ENCODE measurements around the gene MRPL28. TPM values are rescaled to one million over a fixed set of nuclear protein-coding genes. Genes with fewer than 3 reads are reported as not detected.
"Not testable (repeated sequence)": the region's sequence is repeated elsewhere in the genome, so short reads cannot be mapped to it uniquely, and the experiment has no call there.

MRPL28 gene
- total RNA-seq (2021; ENCODE audit: unreplicated experiment) = 140 TPM
- polyA plus RNA-seq (2012; ENCODE audit: insufficient read length) = 198 TPM
- Bru-seq, nascent RNA = percentile 74 among the genes with signal in this experiment
- BruChase-seq, experiment 1, labeled RNA remaining after a 2-hour chase = percentile 83 among the genes with signal in this experiment
- percentile 92 among the genes with signal in this experiment for BruChase-seq, experiment 2, labeled RNA remaining after a 6-hour chase
- long read RNA-seq, transcript MRPL28-201 (6 exons, 1,098 nt) = major isoform, 39 of 157 reads
- long read RNA-seq, partial matches to known transcripts = 64 of 157 reads
- long read RNA-seq, other reads (novel, unspliced or antisense) = 47 of 157 reads

DNA sequence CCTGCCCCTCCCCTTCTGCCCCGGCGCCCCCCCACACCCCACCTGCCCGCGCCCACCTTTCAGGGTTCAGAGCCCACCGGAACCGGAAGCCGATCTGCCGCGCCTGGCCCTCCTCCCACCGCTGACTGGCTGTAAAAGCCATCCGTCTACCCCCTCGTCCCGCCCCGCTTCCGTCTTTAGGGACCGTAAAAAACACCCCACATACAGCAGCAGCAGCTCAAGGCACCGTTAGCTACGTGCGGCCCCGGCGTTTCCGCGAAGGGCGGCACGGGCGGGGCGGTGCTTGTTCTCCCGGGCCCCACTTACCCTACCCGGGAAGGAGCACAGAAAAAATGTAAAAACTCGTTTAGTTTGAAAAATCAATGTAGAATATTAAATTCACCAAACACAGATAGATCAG, at the start of gene MRPL28:
Gene MRPL28, minus strand, starts transcription at position 96 of the 400 bp plus-strand sequence. CDS start 320 bp downstream, outside the sequence.
- DNase-seq (ENCODE audit: low read depth, low spot score) = peak; percentile 82
- Histone ChIP-seq H3K27ac (ENCODE audit: low read length) (peak within 1 kb of the TSS; percentile 80), H3K4me3 (ENCODE audit: low read depth in 2 of 2, low read length in 2 of 2) (peak within 1 kb of the TSS; percentile 34 to 47), H3K9me3 (ENCODE audit: control insufficient read depth, insufficient read depth, low read depth, low read length) (no peaks in the 10 kb centered on the region), H3K27me3 (ENCODE audit: control insufficient read depth, insufficient read depth, low read length) (no peaks in the 10 kb centered on the region), H3K36me3 (ENCODE audit: control insufficient read depth, insufficient read depth, low read length) (no peaks in the 10 kb centered on the region; the same call in 1 of the 2 replicates), H3K4me1 (ENCODE audit: control insufficient read depth, insufficient read depth, low read length) (peaks cover 17% of the 10 kb centered on the region)
- POLR2A ChIA-PET = interaction anchor here (0.7 kb wide), 1 partner anchor 30 kb away, joined by 3 read pairs; no protein-coding TSS in a partner anchor
- CTCF ChIA-PET = no interaction called here
- intact Hi-C loops (cut with micrococcal nuclease; ENCODE audit: unreplicated experiment) (no loop called here), in situ Hi-C loops (cut with HindIII; ENCODE audit: low pct_unique_long_range_greater_than_20kb, low sequenced_read_pairs) (no loop called here)
- 0 out of 2 replicates have a peak, but pooled peaks have one; percentile 51 for TF ChIP-seq SIN3A (IDR thresholded peaks at IDR 0.05; ENCODE audit: borderline replicate concordance, insufficient read depth, low read depth, low read length)
- peak; percentile 93 for TF ChIP-seq POLR2AphosphoS5 (IDR thresholded peaks at IDR 0.05; ENCODE audit: low read depth, low read length)
- TF ChIP-seq, protein P1, sequence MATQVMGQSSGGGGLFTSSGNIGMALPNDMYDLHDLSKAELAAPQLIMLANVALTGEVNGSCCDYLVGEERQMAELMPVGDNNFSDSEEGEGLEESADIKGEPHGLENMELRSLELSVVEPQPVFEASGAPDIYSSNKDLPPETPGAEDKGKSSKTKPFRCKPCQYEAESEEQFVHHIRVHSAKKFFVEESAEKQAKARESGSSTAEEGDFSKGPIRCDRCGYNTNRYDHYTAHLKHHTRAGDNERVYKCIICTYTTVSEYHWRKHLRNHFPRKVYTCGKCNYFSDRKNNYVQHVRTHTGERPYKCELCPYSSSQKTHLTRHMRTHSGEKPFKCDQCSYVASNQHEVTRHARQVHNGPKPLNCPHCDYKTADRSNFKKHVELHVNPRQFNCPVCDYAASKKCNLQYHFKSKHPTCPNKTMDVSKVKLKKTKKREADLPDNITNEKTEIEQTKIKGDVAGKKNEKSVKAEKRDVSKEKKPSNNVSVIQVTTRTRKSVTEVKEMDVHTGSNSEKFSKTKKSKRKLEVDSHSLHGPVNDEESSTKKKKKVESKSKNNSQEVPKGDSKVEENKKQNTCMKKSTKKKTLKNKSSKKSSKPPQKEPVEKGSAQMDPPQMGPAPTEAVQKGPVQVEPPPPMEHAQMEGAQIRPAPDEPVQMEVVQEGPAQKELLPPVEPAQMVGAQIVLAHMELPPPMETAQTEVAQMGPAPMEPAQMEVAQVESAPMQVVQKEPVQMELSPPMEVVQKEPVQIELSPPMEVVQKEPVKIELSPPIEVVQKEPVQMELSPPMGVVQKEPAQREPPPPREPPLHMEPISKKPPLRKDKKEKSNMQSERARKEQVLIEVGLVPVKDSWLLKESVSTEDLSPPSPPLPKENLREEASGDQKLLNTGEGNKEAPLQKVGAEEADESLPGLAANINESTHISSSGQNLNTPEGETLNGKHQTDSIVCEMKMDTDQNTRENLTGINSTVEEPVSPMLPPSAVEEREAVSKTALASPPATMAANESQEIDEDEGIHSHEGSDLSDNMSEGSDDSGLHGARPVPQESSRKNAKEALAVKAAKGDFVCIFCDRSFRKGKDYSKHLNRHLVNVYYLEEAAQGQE (IDR thresholded peaks at IDR 0.05; ENCODE audit: insufficient read depth in 1 of 2, low read depth in 2 of 2, low read length in 1 of 2) = no peak
- no TSS peak for BruUV-seq (replicated peaks)
- peak; percentile 91 for ATAC-seq

DNA sequence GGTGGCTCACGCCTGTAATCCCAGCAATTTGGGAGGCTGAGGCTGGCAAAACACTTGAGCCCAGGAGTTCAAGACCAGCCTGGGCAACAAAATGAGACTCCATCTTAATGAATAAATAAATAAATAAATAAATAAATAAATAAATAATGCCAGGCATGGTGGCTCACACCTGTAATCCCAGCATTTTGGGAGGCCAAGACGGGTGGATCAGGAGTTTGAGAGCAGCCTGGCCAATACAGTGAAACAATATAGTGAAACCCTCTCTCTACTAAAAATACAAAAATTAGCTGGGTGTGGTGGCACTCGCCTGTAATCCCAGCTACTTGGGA, 44.8 kb upstream of the MRPL28 start:
- H3K36me3 ChIP-seq (ENCODE audit: control insufficient read depth, insufficient read depth, low read length); H3K4me1 ChIP-seq (ENCODE audit: control insufficient read depth, insufficient read depth, low read length); H3K4me3 ChIP-seq (ENCODE audit: low read depth in 2 of 2, low read length in 2 of 2); CTCF ChIA-PET; DNase-seq (ENCODE audit: low read depth, low spot score); H3K27me3 ChIP-seq (ENCODE audit: control insufficient read depth, insufficient read depth, low read length); in situ Hi-C loops (cut with HindIII; ENCODE audit: low pct_unique_long_range_greater_than_20kb, low sequenced_read_pairs); H3K27ac ChIP-seq (ENCODE audit: low read length); H3K9me3 ChIP-seq (ENCODE audit: control insufficient read depth, insufficient read depth, low read depth, low read length); BruUV-seq (replicated peaks); ATAC-seq; intact Hi-C loops (cut with micrococcal nuclease; ENCODE audit: unreplicated experiment); POLR2A ChIA-PET: not testable (repeated sequence)

- CTCF ChIA-PET = no interaction called here
- H3K4me3 ChIP-seq (ENCODE audit: low read depth in 2 of 2, low read length in 2 of 2) = no peak overlapping the region
- peak; percentile 61; the same call in 1 of the 2 replicates for ATAC-seq
These were observed 44.2 kb upstream of the MRPL28 start for GRCh38 chr16:414395-415169.

More at GRCh38 chr16:414395-415169, 44.2 kb upstream of the MRPL28 start:
- Histone ChIP-seq H3K27ac (ENCODE audit: low read length) (no peak overlapping the region), H3K36me3 (ENCODE audit: control insufficient read depth, insufficient read depth, low read length) (no peaks in the 10 kb centered on the region), H3K4me1 (ENCODE audit: control insufficient read depth, insufficient read depth, low read length) (no peaks in the 10 kb centered on the region), H3K9me3 (ENCODE audit: control insufficient read depth, insufficient read depth, low read depth, low read length) (no peaks in the 10 kb centered on the region), H3K27me3 (ENCODE audit: control insufficient read depth, insufficient read depth, low read length) (no peaks in the 10 kb centered on the region)
- POLR2A ChIA-PET = no interaction called here
- TF ChIP-seq, protein P1 (IDR thresholded peaks at IDR 0.05; ENCODE audit: insufficient read depth in 1 of 2, low read depth in 2 of 2, low read length in 1 of 2) = no peak
- no TSS peak for BruUV-seq (replicated peaks)
- DNase-seq (ENCODE audit: low read depth, low spot score) = no peak
- intact Hi-C loops (cut with micrococcal nuclease; ENCODE audit: unreplicated experiment) (no loop called here), in situ Hi-C loops (cut with HindIII; ENCODE audit: low pct_unique_long_range_greater_than_20kb, low sequenced_read_pairs) (no loop called here)
